WTC11 (cell line): ENCODE measurements around the gene CCDC107. TPM values are rescaled to one million over a fixed set of nuclear protein-coding genes. Genes with fewer than 3 reads are reported as not detected.

Source experiments
- ATAC-seq: fragments of 200-7000 bp; cut with Tn5 transposase; 2 replicates; pipeline ENCODE4 v1.10.0; 2021; ENCODE audit warnings: mild to moderate bottlenecking, moderate library complexity
- CTCF ChIA-PET: fragments of 300-600 bp; sonication (Branson Sonifier 250); formaldehyde crosslinking; loops from one replicate; lab custom pipeline; 2021; ENCODE audit warnings: antibody characterized with exemption; lab: Charles Lee
- POLR2A ChIA-PET: fragments of 350-600 bp; sonication (Branson Sonifier 250); formaldehyde crosslinking; loops from one replicate; lab custom pipeline; 2021; ENCODE audit warnings: antibody characterized with exemption; lab: Charles Lee
- DNase-seq: peaks from one replicate; pipeline ENCODE4 v3.0.0; 2021; ENCODE audit warnings: low spot score
- H3K27ac Mint-ChIP-seq: 2 replicates; pipeline ENCODE4 v1.8.0; 2021; ENCODE audit warnings: mixed read lengths
- H3K27me3 Mint-ChIP-seq: 2 replicates; pipeline ENCODE4 v1.8.0; 2021; ENCODE audit warnings: low read depth, mild to moderate bottlenecking, moderate library complexity, mixed read lengths
- H3K36me3 Mint-ChIP-seq: 2 replicates; pipeline ENCODE4 v1.8.0; 2021; ENCODE audit warnings: mixed read lengths
- H3K4me1 Mint-ChIP-seq: 2 replicates; pipeline ENCODE4 v1.8.0; 2022; ENCODE audit warnings: mixed read lengths
- H3K4me3 Mint-ChIP-seq: 2 replicates; pipeline ENCODE4 v1.8.0; 2021; ENCODE audit warnings: mild to moderate bottlenecking, moderate library complexity, mixed read lengths
- H3K9me3 Mint-ChIP-seq: 2 replicates; pipeline ENCODE4 v1.8.0; 2021; ENCODE audit warnings: mixed read lengths
- ATF1 ChIP-seq: sonication (generic); formaldehyde crosslinking; IDR thresholded peaks from 2 replicates; pipeline ENCODE4 v1.8.1; 2023; ENCODE audit warnings: mild to moderate bottlenecking, moderate library complexity, missing genetic modification reagents
- CBFB ChIP-seq: sonication (generic); formaldehyde crosslinking; IDR thresholded peaks from 2 replicates; pipeline ENCODE4 v1.8.1; 2022; ENCODE audit warnings: mild to moderate bottlenecking, low read depth, missing genetic modification reagents
- CREM ChIP-seq: sonication (generic); formaldehyde crosslinking; IDR thresholded peaks from 2 replicates; pipeline ENCODE4 v1.8.1; 2022; ENCODE audit warnings: mild to moderate bottlenecking, missing genetic modification reagents, moderate library complexity
- FOXJ3 ChIP-seq: sonication (generic); formaldehyde crosslinking; IDR thresholded peaks from 2 replicates; pipeline ENCODE4 v1.9.0; 2021; ENCODE audit warnings: missing genetic modification reagents, mild to moderate bottlenecking, borderline replicate concordance
- FOXK1 ChIP-seq: sonication (generic); formaldehyde crosslinking; IDR thresholded peaks from 2 replicates; pipeline ENCODE4 v1.8.0; 2022; ENCODE audit warnings: mild to moderate bottlenecking, moderate library complexity, missing genetic modification reagents
- FOXP4 ChIP-seq: sonication (generic); formaldehyde crosslinking; IDR thresholded peaks from 2 replicates; pipeline ENCODE4 v1.8.0; 2022; ENCODE audit warnings: mild to moderate bottlenecking, missing genetic modification reagents
- GABPB1 ChIP-seq: sonication (generic); formaldehyde crosslinking; IDR thresholded peaks from 2 replicates; pipeline ENCODE4 v1.8.1; 2023; ENCODE audit warnings: mild to moderate bottlenecking, missing genetic modification reagents
- JUN ChIP-seq: sonication (generic); formaldehyde crosslinking; IDR thresholded peaks from 2 replicates; pipeline ENCODE4 v1.8.0; 2023; ENCODE audit warnings: mild to moderate bottlenecking, missing genetic modification reagents
- KAT7 ChIP-seq: sonication (generic); formaldehyde crosslinking; IDR thresholded peaks from 2 replicates; pipeline ENCODE4 v1.8.1; 2023; ENCODE audit warnings: missing genetic modification reagents, mild to moderate bottlenecking, borderline replicate concordance
- PREB ChIP-seq: sonication (generic); formaldehyde crosslinking; IDR thresholded peaks from 2 replicates; pipeline ENCODE4 v1.8.1; 2022; ENCODE audit warnings: mild to moderate bottlenecking, missing genetic modification reagents, moderate library complexity, borderline replicate concordance
- SMAD4 ChIP-seq: sonication (generic); formaldehyde crosslinking; IDR thresholded peaks from 2 replicates; pipeline ENCODE4 v1.8.0; 2022; ENCODE audit warnings: mild to moderate bottlenecking, missing genetic modification reagents
- TCF7 ChIP-seq: sonication (generic); formaldehyde crosslinking; IDR thresholded peaks from 2 replicates; pipeline ENCODE4 v1.8.0; 2022; ENCODE audit warnings: mild to moderate bottlenecking, low read depth, missing genetic modification reagents, moderate library complexity
- USF1 ChIP-seq: sonication (generic); formaldehyde crosslinking; IDR thresholded peaks from 2 replicates; pipeline ENCODE4 v1.8.0; 2022; ENCODE audit warnings: mild to moderate bottlenecking, missing genetic modification reagents
- ZBTB21 ChIP-seq: sonication (generic); formaldehyde crosslinking; IDR thresholded peaks from 2 replicates; pipeline ENCODE4 v1.8.1; 2023; ENCODE audit warnings: mild to moderate bottlenecking, missing genetic modification reagents, borderline replicate concordance
- ZNF532 ChIP-seq: fragments of 250-450 bp; sonication (Bioruptor Pico); IDR thresholded peaks from 2 replicates; pipeline ENCODE4 v1.9.0; 2021; ENCODE audit warnings: mild to moderate bottlenecking, borderline replicate concordance
- total RNA-seq: library from RNA; stranded (reverse); gene quantifications from 3 replicates; pipeline ENCODE4 v1.2.3, GENCODE V29; 2021

The CCDC107 gene
- total RNA-seq, 1 experiment from 2014 or later, result 10.8 TPM

- peak; percentile 69; the same call in 1 of the 2 replicates for TF ChIP-seq CREM (CRISPR knock-in tag)
- 0 out of 2 replicates have a peak, but pooled peaks have one; percentile 15 for TF ChIP-seq FOXP4 (CRISPR knock-in tag)
- peak; percentile 26; the same call in 1 of the 2 replicates for TF ChIP-seq JUN (CRISPR knock-in tag)
- TF ChIP-seq FOXK1, result peak; percentile 37; the same call in 1 of the 2 replicates
- TF ChIP-seq USF1 (CRISPR knock-in tag), result 0 out of 2 replicates have a peak, but pooled peaks have one; percentile 20
- TF ChIP-seq, all 79 proteins: peak for 11
Measured at GRCh38 chr9:35616681-35617459, 41.2 kb upstream of the CCDC107 start (continued).

GRCh38 chr9:35617548-35617947 is 40.5 kb upstream of the CCDC107 start:
- peak overlapping the region; percentile 73 for H3K4me3 Mint-ChIP-seq
- CTCF ChIA-PET, result interaction anchor here (0.6 to 3.2 kb wide), 20 partner anchors 9 to 1113 kb away, joined by 3 to 36 read pairs (median 4); partner anchors contain the start of genes ARHGEF39, CCDC107, GBA2 and RGP1
- POLR2A ChIA-PET, result interaction anchor here (0.7 to 1.5 kb wide), 5 partner anchors 10 to 73 kb away, joined by 3 to 4 read pairs (median 3); partner anchors contain the start of genes ARHGEF39 and TESK1

More at GRCh38 chr9:35617548-35617947, 40.5 kb upstream of the CCDC107 start:
- Mint-ChIP-seq H3K36me3 (no peaks in the 10 kb centered on the region), H3K27ac (no peak overlapping the region), H3K9me3 (no peaks in the 10 kb centered on the region), H3K4me1 (peaks cover 9% of the 10 kb centered on the region), H3K27me3 (peaks cover 64% of the 10 kb centered on the region)
- DNase-seq, result no peak
- ATAC-seq, result no peak
- TF ChIP-seq PREB (no peak), CREM (CRISPR knock-in tag) (no peak), SMAD4 (no peak), ZBTB21 (CRISPR knock-in tag) (no peak), USF1 (CRISPR knock-in tag) (no peak), ZNF532 (CRISPR knock-in tag) (no peak), GABPB1 (CRISPR knock-in tag) (no peak), CBFB (no peak), KAT7 (CRISPR knock-in tag) (no peak), FOXP4 (CRISPR knock-in tag) (no peak), FOXJ3 (no peak), TCF7 (CRISPR knock-in tag) (no peak), ATF1 (CRISPR knock-in tag) (no peak)
